ENCODE results near the gene LYL1.

LYL1 gene

DNA sequence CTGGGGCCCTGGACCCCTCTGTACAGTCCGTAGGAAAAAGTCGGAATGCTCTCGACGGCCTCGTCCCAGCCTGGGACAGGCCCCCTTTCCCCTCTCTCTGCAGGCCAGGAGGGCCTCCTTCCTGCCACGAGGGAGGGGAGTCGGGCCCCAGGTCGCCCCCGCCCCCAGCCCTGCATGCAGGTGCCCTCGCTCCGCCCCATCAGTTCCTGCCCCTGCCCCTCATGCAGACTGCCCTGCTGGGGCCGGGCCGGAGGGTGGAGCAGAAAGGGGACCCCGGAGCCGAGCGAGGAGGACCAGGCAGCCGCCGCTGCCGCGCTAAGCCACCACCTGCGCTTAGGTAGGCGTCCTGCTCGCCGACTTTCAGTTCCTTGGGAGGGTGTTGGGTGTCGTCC lies 7.3 kb downstream of the LYL1 start:
- H3K9me3 ChIP-seq (ENCODE audit: control insufficient read depth, insufficient read depth, low read length), result no peaks in the 10 kb centered on the region
- H3K4me1 ChIP-seq (ENCODE audit: insufficient read depth, low read length), result peaks cover 20% of the 10 kb centered on the region
- peak overlapping the region; percentile 66; the same call in 1 of the 2 replicates for H3K9ac ChIP-seq (ENCODE audit: low read depth, low read length)
- H3K36me3 ChIP-seq (ENCODE audit: insufficient read depth, low read length), result no peaks in the 10 kb centered on the region

DNA sequence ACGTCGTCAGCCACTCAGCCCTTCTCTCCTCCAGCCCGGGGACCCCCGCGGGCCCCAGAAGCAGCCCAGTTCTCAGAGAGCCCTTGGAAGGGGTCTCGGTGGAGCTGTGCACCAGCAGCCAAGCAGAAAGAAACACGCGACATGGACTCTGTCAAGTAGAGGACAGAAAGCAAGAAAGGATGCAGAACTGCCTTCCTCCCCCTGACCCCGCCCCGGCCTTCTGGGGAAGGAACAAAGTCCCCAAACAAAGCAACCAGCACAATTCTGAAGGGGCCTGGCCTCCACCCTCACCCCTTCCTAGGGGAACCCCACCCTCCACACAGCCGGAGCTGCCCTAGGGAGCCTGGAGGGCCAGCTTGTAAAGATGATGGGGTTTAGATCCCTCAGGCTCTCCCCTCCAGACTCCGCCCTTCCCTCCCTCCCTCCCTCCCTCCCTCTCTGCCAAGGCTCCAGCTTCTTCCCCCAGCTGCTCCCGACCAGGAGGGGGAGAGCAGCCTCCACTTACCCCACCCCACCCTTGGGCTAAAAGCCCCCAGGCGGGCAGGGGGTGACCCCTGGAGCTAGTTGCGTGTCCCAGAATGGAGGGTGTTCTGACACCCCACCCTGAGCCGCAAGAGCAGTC lies 7.8 kb downstream of the LYL1 start:
- H3K9me3 ChIP-seq (ENCODE audit: control insufficient read depth, insufficient read depth, low read length), result no peaks in the 10 kb centered on the region
- H3K4me1 ChIP-seq (ENCODE audit: insufficient read depth, low read length), result peaks cover 20% of the 10 kb centered on the region
- H3K9ac ChIP-seq (ENCODE audit: low read depth, low read length), result peak overlapping the region; percentile 66; the same call in 1 of the 2 replicates
- no peaks in the 10 kb centered on the region for H3K36me3 ChIP-seq (ENCODE audit: insufficient read depth, low read length)

DNA sequence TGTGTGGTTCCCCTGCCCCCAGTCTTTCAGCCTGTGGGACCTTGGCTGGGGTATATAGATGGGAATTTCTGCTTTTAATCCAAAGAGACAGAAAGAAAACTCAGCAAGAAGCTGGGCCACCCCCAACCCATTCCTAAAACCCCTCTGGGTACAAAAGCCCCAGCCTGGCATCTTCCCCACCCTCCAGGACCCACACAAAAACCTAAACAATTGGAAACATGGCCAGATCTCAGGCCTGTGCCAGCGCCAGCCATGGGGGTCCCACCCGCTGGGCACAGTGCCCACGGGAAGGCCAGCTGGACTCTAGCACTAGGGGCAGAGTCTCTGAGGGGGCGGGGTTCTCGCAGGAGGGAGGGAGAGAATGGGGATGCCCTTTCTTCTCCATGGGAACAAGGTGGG lies 8.6 kb downstream of the LYL1 start:
- Histone ChIP-seq H3K36me3 (ENCODE audit: insufficient read depth, low read length) (no peaks in the 10 kb centered on the region), H3K4me1 (ENCODE audit: insufficient read depth, low read length) (peaks cover 20% of the 10 kb centered on the region), H3K9ac (ENCODE audit: low read depth, low read length) (no peak overlapping the region), H3K9me3 (ENCODE audit: control insufficient read depth, insufficient read depth, low read length) (no peaks in the 10 kb centered on the region)

DNA sequence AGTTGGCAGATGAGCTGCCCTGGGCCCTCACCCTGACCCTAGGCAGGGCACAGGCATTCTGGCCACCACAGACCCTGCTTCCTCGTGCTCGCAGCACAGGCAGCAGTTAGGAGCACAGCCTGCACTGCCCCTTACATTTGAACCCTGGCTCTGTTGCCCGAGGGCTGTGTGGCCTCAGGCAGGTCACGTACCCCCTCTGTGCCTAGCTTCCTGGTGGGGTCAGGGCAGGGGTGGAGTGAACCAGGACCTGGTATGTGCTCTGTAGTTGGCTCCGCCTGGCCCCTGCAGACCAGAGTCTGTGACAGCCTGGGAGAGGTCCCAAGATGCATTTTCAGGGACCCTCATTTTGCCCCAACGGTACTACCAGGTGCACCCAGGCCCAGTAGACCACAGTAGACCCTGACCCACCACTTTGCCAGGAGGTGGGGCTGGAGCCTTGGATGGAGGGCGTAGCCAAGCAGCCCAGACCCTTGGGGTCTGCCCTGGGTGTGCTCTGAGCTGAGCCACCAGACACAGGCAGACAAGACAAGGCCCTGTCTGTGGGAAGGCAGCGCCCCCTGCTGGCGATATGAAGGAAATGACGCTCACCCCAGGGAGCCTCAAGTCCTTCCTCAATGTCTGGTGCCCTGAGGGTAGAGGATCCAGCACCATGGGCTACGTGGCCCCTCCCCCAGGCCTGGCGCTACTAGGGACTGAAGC lies 9.1 kb downstream of the LYL1 start:
- H3K36me3 ChIP-seq (ENCODE audit: insufficient read depth, low read length), result no peaks in the 10 kb centered on the region
- no peaks in the 10 kb centered on the region for H3K9me3 ChIP-seq (ENCODE audit: control insufficient read depth, insufficient read depth, low read length)
- no peak overlapping the region for H3K9ac ChIP-seq (ENCODE audit: low read depth, low read length)
- peaks cover 20% of the 10 kb centered on the region for H3K4me1 ChIP-seq (ENCODE audit: insufficient read depth, low read length)

DNA sequence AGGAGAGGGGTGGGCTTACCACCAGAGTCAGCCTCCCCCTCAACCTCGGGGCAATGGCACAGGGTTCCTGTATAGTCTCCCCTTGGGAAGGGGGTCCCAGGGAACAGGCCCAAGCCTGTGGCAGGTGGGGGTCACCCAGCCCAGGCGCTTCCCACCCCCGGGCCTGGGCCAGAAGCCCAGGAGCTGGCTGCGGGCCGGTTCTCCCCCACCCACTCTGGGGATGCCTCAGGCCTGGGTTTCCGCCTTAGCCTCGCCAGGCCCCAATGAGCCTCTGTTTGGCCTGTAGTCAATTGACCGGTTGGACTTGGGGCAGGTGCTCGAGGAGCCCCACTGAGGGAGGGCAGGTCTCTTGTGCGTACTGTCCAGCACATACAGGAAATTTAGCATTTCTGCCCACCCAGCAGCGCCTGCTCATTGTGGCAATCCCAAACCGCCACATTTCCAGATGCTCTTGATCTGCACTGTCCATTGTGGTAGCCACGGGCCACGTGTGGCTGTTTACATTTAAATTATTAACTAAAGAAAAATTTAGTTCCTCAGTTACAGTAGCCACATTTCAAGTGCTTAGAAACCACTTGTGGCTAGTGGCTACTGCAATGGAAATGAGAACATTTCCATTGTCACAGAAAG lies 9.9 kb downstream of the LYL1 start:
- peaks cover 20% of the 10 kb centered on the region for H3K4me1 ChIP-seq (ENCODE audit: insufficient read depth, low read length)
- no peak overlapping the region for H3K9ac ChIP-seq (ENCODE audit: low read depth, low read length)
- no peaks in the 10 kb centered on the region for H3K36me3 ChIP-seq (ENCODE audit: insufficient read depth, low read length)
- no peaks in the 10 kb centered on the region for H3K9me3 ChIP-seq (ENCODE audit: control insufficient read depth, insufficient read depth, low read length)

DNA sequence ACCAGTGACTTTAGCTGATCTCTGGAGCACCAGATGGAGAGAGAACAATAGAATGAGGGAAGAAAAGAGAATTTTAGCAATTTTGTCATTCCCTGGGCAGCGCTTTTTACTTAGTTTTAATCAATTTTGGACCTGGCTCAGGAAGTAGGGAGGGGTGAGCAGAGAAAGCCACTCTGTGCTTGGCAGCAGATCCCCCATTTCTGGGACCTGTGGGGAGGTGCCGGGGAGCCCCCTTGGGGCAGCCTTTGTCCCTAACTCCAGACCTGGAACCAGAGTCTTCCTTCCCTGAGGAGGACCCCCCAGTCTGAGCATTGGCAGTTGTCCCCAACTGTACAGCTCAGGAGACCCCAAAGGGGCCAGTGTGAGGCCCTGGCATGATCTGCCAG lies 10.5 kb downstream of the LYL1 start:
- H3K4me1 ChIP-seq (ENCODE audit: insufficient read depth, low read length), result peaks cover 19% of the 10 kb centered on the region
- no peaks in the 10 kb centered on the region for H3K9me3 ChIP-seq (ENCODE audit: control insufficient read depth, insufficient read depth, low read length)
- H3K9ac ChIP-seq (ENCODE audit: low read depth, low read length), result no peak overlapping the region
- no peaks in the 10 kb centered on the region for H3K36me3 ChIP-seq (ENCODE audit: insufficient read depth, low read length)

DNA sequence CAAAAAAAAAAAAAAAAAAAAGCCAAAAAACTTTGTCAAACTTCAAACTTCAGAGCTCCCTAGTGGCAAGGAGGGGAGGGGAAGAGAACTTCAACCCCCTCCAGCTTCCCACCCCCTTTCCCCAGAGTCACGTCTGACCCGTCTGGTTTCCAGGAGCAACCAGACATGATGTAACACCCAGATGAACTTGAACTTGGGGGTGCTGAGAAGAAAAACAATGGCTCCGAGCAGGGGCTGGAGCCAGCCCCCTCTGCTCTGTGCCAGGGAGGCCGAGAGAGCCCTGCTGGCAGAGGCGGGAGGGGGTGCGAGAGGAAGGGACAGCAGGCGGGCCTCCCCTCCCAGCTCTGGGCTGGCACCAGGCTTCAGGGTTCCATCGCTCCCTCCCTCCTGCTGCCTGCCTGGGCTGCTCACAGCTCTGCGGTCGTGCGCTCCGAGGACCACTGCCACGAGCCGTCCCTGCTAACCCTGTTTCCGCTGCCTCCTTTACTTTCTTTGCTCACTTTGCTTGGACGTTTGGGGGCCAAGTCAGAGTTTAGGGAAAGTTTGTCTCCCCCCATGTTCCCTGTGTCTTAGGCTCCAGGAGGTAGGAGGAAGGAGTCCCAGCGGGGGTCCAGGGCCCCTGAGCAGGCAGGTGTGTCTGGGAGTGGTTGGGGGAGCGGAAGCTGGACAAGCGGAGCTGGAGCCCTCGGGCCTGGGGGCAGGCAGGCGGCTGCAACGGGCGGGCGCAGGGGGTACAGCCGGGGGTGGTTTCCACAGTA lies 11.1 kb downstream of the LYL1 start:
- Histone ChIP-seq H3K9ac (ENCODE audit: low read depth, low read length) (no peak overlapping the region), H3K36me3 (ENCODE audit: insufficient read depth, low read length) (no peaks in the 10 kb centered on the region), H3K4me1 (ENCODE audit: insufficient read depth, low read length) (peaks cover 16% of the 10 kb centered on the region), H3K9me3 (ENCODE audit: control insufficient read depth, insufficient read depth, low read length) (no peaks in the 10 kb centered on the region)

DNA sequence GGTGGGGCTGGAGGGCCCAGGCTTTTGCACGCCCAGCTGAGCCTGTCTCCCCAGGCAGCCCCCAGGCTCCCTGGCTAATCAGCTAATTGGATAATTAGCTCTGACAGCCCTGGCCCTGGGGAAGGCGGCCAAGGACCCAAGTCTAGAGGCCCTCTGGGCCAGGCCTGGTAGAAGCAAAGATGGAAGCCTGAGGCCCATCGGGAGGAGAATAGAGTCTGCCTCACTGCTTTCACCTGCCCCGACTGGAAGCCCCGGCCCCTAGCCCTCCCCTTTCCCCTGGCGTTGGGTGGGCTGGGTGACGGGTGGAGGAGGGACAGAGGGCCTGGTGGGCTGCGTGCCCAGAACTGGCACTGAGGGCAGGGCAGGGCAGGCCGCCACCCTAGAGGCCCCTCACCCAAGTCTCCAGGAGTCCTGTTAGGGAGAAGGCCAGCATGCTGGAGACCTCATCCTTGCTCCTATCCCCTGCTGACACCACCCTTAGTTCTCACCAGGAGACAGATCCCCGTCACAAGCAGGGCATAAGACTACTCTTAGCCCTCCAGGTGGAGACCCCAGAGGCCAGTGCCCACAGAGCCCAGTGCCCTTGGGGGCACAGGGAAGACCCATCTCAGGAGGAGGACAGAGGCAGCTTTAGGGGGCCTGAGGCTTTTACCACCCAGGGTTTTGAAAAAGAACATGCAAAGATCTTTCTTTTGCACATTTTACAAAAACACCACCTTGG lies 12.0 kb downstream of the LYL1 start:
- peaks cover 16% of the 10 kb centered on the region for H3K4me1 ChIP-seq (ENCODE audit: insufficient read depth, low read length)
- no peaks in the 10 kb centered on the region for H3K36me3 ChIP-seq (ENCODE audit: insufficient read depth, low read length)
- no peaks in the 10 kb centered on the region for H3K9me3 ChIP-seq (ENCODE audit: control insufficient read depth, insufficient read depth, low read length)
- no peak overlapping the region for H3K9ac ChIP-seq (ENCODE audit: low read depth, low read length)

DNA sequence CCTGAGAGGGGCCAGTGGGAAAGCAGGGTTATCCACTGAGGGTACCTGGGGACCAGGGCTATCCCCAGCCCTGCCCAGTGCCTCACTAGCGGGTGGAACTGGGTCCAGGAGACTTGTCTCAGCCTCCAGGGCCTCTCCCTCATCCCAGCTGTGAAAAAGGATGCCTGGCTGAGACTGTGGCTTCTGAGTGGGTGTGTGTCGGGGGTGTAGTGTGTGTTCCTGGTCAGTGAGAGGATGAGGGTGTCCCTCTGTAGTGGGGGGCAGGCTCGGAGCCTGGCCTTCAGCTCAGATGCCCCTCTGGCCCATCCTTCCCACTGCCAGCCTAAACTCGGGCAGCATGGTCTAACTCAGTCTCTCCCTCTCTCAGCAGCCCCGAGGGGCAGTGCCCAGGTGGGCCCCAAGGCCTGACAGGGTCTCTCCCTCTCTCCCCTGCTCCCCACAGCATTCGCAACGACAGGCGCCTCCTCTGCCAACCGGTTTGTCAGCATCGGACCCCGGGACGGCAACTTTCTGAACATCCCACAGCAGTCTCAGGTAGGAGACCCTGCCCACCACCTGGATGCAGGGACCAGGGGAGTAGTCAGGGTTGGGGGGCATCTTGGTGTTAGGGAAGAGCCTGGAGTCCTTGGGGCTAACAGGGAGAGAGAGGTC lies 12.7 kb downstream of the LYL1 start:
- peaks cover 16% of the 10 kb centered on the region for H3K4me1 ChIP-seq (ENCODE audit: insufficient read depth, low read length)
- no peaks in the 10 kb centered on the region for H3K9me3 ChIP-seq (ENCODE audit: control insufficient read depth, insufficient read depth, low read length)
- H3K36me3 ChIP-seq (ENCODE audit: insufficient read depth, low read length), result no peaks in the 10 kb centered on the region
- H3K9ac ChIP-seq (ENCODE audit: low read depth, low read length), result no peak overlapping the region

DNA sequence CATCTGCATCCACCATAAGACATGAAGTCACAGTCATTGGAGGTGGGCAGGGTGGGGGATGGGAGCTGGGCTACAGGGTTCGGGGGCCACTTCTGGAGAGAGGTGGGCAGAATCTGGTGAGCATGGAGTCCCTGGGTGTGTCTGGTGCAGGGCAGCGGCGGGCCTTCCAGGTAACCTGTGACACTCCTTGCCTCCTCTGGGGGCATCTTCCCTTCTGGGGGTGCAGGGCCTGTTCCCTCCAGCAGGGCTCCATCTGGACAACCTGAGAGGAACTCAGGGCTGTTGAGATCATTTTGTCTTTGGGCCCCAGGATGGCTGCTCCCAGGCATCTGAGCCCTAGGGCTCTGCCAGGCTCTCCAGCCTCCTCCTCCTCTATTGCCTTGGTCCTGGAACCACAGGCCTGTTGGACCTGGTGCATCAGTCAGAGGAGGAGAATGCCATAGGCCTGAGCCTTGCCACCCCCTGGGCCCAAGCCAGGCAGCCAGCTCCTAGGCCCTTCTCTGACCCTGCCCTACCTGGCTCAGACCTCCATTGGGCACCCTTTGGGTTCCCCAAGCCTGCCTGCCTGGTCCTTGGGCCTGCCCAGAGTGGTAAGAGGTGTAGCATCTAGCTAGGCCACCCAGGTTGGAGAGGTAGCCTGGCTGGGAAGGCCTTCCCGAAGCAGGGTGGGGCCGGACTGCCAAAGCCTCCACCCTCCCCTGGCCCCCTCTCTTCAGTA lies 13.4 kb downstream of the LYL1 start:
- H3K9ac ChIP-seq (ENCODE audit: low read depth, low read length), result no peak overlapping the region
- no peaks in the 10 kb centered on the region for H3K36me3 ChIP-seq (ENCODE audit: insufficient read depth, low read length)
- H3K9me3 ChIP-seq (ENCODE audit: control insufficient read depth, insufficient read depth, low read length), result no peaks in the 10 kb centered on the region
- H3K4me1 ChIP-seq (ENCODE audit: insufficient read depth, low read length), result peaks cover 16% of the 10 kb centered on the region

DNA sequence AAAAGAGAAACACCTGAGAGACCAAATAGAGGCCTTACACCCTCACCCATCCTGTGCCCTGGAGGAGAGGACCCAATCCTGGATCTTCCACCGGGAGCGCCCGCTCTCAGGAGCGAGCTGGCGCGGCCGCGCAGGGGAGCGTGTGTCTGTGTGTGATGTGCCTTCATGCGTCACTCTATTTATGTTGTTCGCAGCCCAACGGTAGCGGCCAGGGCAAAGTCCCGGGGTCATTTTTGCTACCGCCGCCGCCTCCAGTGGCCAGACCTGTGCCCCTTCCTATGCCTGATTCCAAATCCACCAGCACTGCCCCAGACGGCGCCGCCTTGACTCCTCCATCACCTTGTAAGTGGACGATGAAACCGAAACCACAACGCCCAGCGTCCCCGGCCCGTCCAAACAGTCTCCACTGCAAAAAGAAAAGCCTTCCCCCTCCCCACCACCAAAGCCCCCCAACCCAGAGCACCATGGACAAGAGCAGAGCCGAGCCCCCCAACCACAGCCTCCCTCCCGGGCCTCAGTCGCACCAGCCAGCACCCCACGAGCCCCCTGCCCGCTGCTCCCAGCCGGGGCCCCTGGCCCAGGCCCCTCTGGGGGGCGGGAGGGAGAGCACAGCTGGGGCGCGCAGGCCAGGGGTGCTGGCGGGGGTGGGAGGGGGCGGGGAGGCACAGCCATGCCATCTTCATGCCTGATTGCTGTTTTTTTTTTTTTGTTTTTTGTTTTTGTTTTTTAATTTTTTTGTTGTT lies 14.7 kb downstream of the LYL1 start:
- H3K9me3 ChIP-seq (ENCODE audit: control insufficient read depth, insufficient read depth, low read length), result no peaks in the 10 kb centered on the region
- H3K4me1 ChIP-seq (ENCODE audit: insufficient read depth, low read length), result peaks cover 17% of the 10 kb centered on the region
- H3K9ac ChIP-seq (ENCODE audit: low read depth, low read length), result no peak overlapping the region
- no peaks in the 10 kb centered on the region for H3K36me3 ChIP-seq (ENCODE audit: insufficient read depth, low read length)

DNA sequence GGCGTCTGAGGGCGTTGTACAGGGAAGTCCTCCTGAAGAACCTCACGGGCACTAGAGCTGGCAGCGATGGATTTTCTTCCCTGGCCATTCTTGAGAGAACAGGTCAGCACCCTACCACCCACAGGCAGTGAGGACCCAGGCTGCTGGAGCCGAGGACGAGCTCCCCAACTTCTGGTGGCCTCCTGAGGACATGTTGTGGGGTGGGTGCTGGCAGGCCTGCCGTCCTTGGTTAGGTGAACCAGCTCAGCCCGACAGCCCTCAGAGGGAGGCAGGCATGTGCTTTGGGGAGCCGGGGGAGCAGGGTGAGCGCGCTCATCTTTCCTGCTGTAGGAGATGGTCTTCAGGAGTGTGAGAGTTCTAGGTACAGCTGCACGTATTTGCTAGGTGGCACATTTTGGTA lies 15.4 kb downstream of the LYL1 start:
- H3K9me3 ChIP-seq (ENCODE audit: control insufficient read depth, insufficient read depth, low read length), result no peaks in the 10 kb centered on the region
- no peaks in the 10 kb centered on the region for H3K36me3 ChIP-seq (ENCODE audit: insufficient read depth, low read length)
- H3K4me1 ChIP-seq (ENCODE audit: insufficient read depth, low read length), result peaks cover 22% of the 10 kb centered on the region
- no peak overlapping the region for H3K9ac ChIP-seq (ENCODE audit: low read depth, low read length)

DNA sequence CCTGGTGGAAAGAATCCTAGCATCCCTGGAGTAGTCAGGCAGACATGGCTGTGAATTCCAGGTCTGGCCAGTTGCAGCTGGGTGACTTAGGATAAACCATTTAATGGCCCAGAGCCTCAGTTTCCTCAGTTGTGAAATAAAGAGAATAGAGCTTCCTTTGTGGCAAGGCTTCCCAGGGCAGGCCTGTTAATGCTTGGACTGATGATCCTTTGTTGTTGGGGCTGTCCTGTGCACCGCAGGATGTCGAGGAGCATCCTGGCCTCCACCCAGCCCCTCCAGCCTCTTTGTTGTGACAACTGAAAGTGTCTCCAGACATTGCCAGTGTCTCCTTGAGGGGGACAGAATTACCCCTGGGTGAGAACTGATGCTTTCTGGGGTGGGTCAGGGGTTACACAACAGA lies 16.3 kb downstream of the LYL1 start:
- Histone ChIP-seq H3K9ac (ENCODE audit: low read depth, low read length) (no peak overlapping the region), H3K4me1 (ENCODE audit: insufficient read depth, low read length) (peaks cover 17% of the 10 kb centered on the region), H3K9me3 (ENCODE audit: control insufficient read depth, insufficient read depth, low read length) (no peaks in the 10 kb centered on the region), H3K36me3 (ENCODE audit: insufficient read depth, low read length) (no peaks in the 10 kb centered on the region)

Data from ES-I3 (cell line).